Measurements from ENCODE around the gene TMEM81.

DNA sequence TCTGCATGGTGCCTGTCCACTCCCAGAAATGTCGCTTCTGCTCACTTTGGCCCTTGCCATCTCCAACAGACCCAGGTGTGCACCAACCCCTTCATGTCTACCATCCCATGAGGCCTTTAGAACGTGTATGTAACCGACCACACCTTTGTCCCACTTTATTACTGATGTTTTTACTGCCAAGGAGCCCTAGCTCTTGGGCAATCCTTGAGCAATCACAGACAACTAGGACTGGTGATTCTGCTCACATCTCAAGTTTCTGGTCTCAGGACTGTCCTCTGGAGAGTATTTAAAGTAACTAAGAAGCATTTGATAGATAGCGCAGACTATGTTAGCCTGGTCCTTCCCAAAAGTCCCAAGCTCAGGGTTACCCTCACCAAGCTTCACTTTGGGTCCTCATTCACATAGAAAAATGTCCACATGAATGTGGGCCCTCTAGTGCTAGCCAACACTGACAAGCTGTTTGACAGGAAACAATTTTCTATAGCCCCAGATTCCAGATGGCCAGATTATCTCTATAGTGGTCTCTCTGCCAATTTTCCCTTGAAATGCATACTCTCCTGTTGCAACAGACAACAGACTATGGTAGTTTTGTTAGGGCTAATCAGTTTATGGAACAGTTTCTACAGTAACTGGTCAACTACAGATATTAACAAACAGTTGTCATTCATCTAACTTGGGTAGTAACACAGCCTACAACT lies 6.9 kb upstream of the TMEM81 start:
- TF ChIP-seq CTCF (IDR thresholded peaks at IDR 0.05; ENCODE audit: low read depth, low read length, poor library complexity, severe bottlenecking) (no peak), EZH2phosphoT487 (IDR thresholded peaks at IDR 0.05; ENCODE audit: borderline replicate concordance, low read length) (no peak)
